ENCODE results near the gene RYR2.

The RYR2 gene

DNA sequence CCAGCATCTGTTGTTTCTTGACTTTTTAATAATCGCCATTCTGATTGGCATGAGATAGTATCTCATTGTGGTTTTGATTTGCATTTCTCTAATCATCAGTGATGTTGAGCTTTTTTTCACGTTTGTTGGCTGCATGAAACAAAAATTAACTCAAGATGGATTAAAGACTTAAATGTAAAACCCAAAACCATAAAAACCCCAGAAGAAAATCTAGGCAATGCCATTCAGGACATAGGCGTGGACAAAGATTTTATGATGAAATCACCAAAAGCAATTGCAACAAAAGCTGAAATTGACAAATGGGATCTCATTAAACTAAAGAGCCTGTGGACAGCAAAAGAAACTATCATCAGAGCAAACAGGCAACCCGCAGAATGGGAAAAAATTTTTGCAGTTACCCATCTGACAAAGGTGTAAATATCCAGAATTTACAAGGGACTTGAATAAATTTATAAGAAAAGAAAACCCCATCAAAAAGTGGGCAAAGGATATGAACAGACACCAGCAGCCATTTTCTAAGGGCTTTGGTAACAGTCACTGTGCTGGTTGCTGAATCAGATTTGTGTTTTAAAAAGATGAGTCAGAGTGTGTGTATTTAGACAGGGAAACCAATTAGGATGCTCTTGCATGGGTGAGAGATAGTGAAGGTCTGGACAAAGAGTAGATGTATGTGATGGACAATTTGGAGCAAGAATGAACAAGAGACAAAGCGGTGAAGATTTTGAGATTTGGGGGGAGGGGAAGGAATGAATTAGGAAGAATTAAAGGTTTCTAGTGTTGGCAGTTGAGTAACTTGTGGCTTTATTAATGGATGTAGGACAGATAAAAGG lies 110.7 kb downstream of the RYR2 start:
- DNase-seq, result no peak

GRCh38 chr1:237154157-237154556 lies 112.2 kb downstream of the RYR2 start:
- DNase-seq, result no peak

- DNase-seq, result no peak
Observed at GRCh38 chr1:237164406-237165352, 122.7 kb downstream of the RYR2 start.

GRCh38 chr1:237166086-237166485 lies 124.1 kb downstream of the RYR2 start:
- DNase-seq, result no peak

- DNase-seq, result no peak
Observed at GRCh38 chr1:237166593-237167101, 124.7 kb downstream of the RYR2 start.

DNA sequence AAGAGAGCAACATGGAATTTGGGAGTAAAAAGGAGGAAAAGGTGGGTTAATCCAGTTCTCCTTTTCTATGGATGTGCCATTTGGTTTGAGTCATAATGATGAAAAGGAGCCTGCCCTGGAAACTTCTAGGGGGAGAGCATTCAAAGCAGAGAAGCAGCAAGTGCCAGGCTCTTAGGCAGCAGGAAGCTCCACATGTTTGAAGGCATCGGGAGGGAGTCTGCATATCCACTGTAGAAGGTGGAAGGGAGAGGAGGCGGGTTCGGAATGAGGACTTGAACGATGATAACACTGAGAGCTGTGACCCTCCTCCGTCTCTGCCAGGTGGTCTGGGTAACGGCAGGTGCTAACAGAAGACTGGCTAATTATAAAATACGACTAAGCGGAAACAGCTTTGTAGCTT lies 128.2 kb downstream of the RYR2 start:
- DNase-seq, result no peak

GRCh38 chr1:237171454-237172117 lies 129.6 kb downstream of the RYR2 start:
- DNase-seq, result no peak

DNA sequence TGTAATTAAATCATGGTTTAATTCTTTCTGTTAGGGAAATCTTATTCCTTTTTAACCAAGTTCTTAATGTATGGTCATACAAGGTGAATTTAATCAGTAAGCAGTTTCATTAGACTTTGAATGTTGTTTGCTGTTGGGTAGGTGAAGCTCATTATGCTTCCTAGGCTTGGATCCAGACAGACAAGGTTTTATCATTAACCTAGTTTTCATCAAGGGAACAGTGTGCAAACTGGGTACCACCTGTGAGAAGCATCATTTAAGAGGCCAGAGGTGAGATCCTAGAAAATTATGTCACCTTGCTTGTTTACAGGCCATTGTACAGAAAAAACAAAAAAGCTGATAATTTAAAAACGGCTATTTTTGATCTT lies 130.1 kb downstream of the RYR2 start:
- no peak for DNase-seq

DNA sequence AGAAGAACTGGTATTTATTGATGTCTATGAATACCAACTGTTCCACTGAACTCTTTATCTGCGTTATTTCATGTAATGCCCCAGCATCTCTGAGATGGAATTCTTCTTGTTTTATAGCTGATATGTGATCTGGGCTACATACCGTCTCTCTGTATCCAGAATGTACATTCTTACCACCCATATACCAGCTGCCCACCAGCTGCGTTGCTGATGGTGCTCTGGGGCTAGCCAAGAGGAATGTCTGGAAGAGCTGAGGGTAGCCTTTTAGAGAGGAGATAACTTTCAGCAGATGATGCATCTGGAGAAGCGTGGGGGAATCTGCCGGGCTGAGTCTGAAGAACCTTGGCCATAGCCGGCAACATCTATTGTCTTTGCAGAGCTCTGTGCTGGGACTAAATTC lies 137.5 kb downstream of the RYR2 start:
- DNase-seq, result no peak

DNA sequence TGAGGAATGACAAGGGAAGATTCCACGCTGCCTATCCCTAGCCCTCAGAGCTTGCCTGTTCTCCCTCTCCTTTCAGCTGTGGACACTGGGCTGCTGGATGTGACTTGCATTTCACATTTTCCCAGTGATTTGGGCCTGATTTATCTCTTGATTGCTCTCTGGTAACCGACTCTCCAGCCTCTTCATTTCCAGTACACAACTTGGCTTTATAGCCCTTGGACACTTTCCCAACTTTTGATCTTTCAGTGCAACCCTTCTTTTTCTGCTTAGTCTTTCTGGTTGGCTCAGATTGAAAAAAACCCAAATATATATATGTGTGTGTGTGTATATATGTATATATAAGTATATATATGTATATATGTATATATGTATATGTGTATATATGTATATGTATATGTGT lies 138.3 kb downstream of the RYR2 start:
- DNase-seq, result no peak

DNA sequence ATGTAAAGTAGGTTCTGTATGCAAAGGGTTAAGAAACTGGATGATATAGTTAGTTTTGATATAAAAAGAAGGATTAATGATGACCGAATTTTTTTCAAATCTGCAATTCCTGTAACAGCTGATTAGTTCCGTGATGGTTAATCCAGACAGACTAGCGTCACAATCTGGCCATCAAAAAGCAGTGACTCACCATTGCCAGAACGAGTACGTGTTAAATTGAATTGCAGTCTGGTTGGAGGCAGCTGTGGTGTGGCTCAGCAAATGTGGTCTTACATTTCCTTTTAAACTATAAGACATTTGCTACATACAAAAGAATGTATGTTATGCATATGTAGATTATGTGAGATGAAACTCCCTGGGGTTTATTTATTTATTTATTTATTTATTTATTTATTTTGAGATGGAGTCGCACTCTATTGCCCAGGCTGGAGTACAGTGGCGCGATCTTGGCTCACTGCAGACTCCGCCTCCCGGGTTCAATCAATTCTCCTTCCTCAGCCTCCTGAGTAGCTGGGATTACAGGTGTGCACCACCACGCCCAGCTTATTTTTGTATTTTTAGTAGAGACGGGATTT lies 139.8 kb downstream of the RYR2 start:
- no peak for DNase-seq

GRCh38 chr1:237183963-237184540 lies 142.1 kb downstream of the RYR2 start:
- DNase-seq, result no peak

- DNase-seq, result no peak
Observed at GRCh38 chr1:237186675-237187074, 144.7 kb downstream of the RYR2 start.

DNA sequence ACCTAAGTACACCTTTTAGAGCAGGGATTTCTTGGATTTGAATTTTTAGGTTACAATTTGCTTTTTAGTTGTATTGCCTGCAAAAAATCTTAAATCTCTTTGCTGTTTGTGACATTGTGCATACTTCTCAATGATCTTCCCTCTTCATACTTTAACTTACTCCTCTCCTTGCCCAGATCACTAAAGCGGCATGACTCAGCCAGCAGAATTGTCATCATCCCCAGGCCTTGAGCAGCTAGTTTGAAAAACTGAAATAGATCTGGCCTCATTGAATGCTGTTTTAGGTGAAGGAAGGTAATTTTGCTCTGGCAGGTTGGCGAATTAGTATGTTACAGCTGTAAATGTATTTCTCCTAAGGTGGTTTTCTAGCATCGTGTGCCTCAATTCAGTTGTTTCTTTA lies 145.9 kb downstream of the RYR2 start:
- no peak for DNase-seq

DNA sequence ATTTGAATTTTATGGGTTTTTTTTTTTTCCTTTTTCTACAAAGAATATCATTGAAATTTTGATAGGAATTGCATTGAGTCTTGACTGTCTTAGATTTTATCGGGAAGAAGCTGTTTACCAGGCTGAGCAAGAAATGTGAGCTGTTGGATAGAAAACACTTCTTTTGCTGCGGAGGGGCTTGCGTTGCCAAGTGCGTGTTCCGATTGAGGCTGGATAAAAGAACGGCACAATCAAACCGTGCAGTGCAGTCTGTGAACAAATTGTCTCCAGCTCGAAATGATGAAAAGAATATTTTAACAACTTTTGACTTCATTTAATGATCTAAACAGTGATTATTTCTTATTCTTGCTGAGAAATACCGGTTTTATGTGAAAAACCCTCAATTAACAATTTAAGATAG lies 149.4 kb downstream of the RYR2 start:
- DNase-seq, result no peak

DNA sequence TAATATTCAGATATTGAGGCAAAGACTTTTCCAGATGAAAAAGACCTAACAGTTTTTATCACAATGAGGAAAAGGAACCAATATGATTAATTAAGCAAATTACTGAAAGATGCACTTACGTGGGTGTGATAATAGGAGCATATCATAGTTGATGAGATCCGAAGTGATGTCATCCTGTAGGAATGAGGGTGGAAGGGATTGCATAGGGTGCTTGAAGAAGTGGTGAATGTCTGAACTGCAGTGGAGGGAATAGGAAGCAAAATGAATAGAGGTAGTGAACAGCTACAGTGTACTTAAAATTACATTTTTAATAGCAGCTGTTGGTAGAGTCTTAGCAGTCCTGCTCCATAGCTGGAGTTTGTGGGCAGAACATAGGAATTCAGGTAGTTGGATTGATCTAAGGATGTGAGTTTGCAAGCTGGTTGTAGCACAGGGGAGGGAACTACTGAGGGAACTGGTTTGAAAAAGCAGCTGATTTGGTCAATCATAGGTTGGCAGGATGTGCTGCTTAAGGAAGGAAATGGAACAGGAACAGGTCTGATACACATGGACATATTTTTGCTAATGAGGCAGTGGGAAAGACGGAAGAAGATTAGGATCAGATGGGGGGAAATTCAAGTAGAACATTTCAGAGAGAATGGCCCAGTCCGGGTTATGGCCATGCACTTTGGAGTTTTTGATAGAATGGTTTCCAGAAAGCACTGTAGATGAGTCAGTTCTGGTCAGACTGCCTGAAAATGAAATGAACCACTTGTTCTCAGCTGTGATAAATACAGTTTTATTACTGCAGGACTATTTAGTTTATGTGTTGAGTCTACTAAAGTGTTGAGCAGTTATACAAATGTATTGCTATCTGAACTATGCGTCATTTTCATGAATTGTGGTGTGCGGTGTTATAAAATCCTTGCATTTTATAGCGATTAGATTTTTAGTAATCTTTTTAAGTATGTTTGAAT lies 155.8 kb downstream of the RYR2 start:
- no peak for DNase-seq

DNA sequence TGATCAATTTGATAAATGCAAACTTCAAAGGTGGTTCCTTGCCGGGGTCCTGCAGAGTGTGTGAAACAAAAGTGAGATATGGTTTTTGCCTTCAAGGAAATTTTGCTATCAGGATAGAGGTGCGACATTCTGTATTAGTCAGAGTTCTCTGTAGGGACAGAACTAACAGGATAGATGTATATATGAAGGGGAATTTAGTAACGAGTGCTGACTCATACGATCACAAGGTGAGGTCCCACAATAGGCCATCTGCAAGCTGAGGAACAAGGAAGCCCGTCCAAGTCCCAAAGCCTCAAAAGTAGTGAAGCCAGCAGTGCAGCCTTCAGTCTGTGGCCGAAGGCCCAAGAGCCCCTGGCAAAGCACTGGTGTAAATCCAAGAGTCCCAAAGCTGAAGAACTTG lies 157.0 kb downstream of the RYR2 start:
- no peak for DNase-seq

- DNase-seq, result no peak
Observed at GRCh38 chr1:237201155-237201554, 159.2 kb downstream of the RYR2 start.

DNA sequence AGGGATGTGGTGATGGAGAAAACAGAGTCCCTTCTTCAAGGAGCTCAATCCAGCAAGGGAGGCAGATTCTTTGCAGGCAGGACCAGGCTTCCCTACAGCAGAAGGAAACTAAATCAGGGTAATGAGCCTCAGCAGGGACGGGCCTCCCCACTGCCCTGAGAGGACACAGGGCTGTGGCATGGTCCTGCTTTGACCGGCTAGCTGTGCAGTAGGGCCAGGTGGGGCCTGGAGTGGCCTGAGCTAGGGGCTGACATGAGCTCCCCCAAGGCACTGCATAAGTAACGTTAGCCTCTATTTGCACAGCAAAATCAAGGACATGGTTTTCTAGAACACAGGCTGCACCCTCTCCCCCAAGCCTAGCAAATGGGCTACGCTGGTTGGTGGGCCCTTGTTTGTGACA lies 162.9 kb downstream of the RYR2 start:
- DNase-seq, result no peak

GRCh38 chr1:237205400-237206064 lies 163.5 kb downstream of the RYR2 start:
- DNase-seq, result no peak

- no peak for DNase-seq
Observed at GRCh38 chr1:237206065-237206414, 164.1 kb downstream of the RYR2 start.
